K562 (cell line): ENCODE data around the gene RETREG1. TPM values are rescaled to one million over a fixed set of nuclear protein-coding genes. Genes with fewer than 3 reads are reported as not detected.

Experiments used
- ATAC-seq: fragments of 200-7000 bp; cut with Tn5 transposase; 3 replicates; pipeline ENCODE4 v1.9.1; 2020; ENCODE audit warnings: moderate library complexity
- BruUV-seq: library from RNA; stranded (reverse); fragments of 400-500 nt; replicated peaks from 2 replicates; lab custom pipeline; 2021; lab: Mats Ljungman, UMichigan
- CTCF ChIA-PET: fragments of 300-600 bp; formaldehyde crosslinking; extraction: SDS; loops from one replicate; lab custom pipeline; 2021; ENCODE audit warnings: low intra/inter-chr PET ratio; lab: Yijun Ruan, JAX
- POLR2A ChIA-PET: fragments of 300-600, 350-650 bp; sonication (Branson Sonifier 250); formaldehyde crosslinking; extraction: SDS; loops from one replicate; lab custom pipeline; 2021; ENCODE audit warnings: antibody characterized with exemption, inconsistent platforms; lab: Yijun Ruan, JAX
- DNase-seq, 4 experiments: peaks; one replicate each; pipeline versions ENCODE4 v3.0.0 to v3.0.0-alpha.2; 2011 to 2018; ENCODE audit warnings: low spot score in 3 of 4, mixed read lengths in 3 of 4; ENCODE audit errors: extremely low read depth in 1 of 4
- FAIRE-seq: peaks from 2 replicates; lab custom pipeline; 2011; peaks lifted over from hg19 to GRCh38; lab: Jason Lieb, UNC
- H2AFZ ChIP-seq: 2 replicates; pipeline ENCODE4 v1.6.0; 2011; ENCODE audit warnings: low read depth, low read length, control low read depth, inconsistent platforms
- H3K27ac ChIP-seq: fragments of 200-600 bp; 3 replicates; pipeline ENCODE4 v1.8.0; 2011; ENCODE audit warnings: low read depth, mild to moderate bottlenecking, control low read depth, inconsistent platforms, low read length, moderate library complexity, mixed read lengths; ENCODE audit errors: extremely low read depth
- H3K27me3 ChIP-seq, 2 experiments: fragments of 300-600 bp in 1 of 2; 2 replicates in 1 of 2; 3 replicates in 1 of 2; pipeline versions ENCODE4 v1.6.0 to v1.8.0; 2011; ENCODE audit warnings: inconsistent platforms in 2 of 2, low read length in 2 of 2, mild to moderate bottlenecking in 1 of 2, mixed read lengths in 1 of 2, moderate library complexity in 1 of 2; ENCODE audit not compliant: control insufficient read depth in 2 of 2, insufficient read depth in 2 of 2
- H3K36me3 ChIP-seq: fragments of 300-600 bp; 3 replicates; pipeline ENCODE4 v1.8.0; 2011; ENCODE audit warnings: mild to moderate bottlenecking, low read length, inconsistent platforms; ENCODE audit not compliant: control insufficient read depth, insufficient read depth
- H3K4me1 ChIP-seq, 2 experiments: fragments of 200-600 bp in 1 of 2; replicated peaks in 1 of 2; 2 replicates in 1 of 2; 3 replicates in 1 of 2; pipeline versions ENCODE4 v1.5.1 to v1.8.0; 2011; ENCODE audit warnings: inconsistent platforms in 2 of 2, low read length in 2 of 2, mild to moderate bottlenecking in 1 of 2, mixed read lengths in 1 of 2, moderate library complexity in 1 of 2; ENCODE audit not compliant: control insufficient read depth in 2 of 2, insufficient read depth in 2 of 2
- H3K4me2 ChIP-seq: 2 replicates; pipeline ENCODE4 v1.6.1; 2011; ENCODE audit warnings: low read length, control low read depth, inconsistent platforms, mixed read lengths; ENCODE audit not compliant: insufficient read depth
- H3K4me3 ChIP-seq: fragments of 200-600 bp; sonication (generic), shearing (Covaris generic); 2 replicates; pipeline ENCODE4 v1.5.1; 2016; ENCODE audit warnings: control low read depth, inconsistent platforms
- H3K79me2 ChIP-seq: fragments of 200-600 bp; 3 replicates; pipeline ENCODE4 v1.8.0; 2011; ENCODE audit warnings: low read length, inconsistent platforms; ENCODE audit not compliant: control insufficient read depth, insufficient read depth
- H3K9ac ChIP-seq, 2 experiments: 2 replicates each; pipeline versions ENCODE4 v1.6.0 to v1.6.1; 2011; ENCODE audit warnings: low read depth in 2 of 2, low read length in 2 of 2, control low read depth in 1 of 2, inconsistent platforms in 1 of 2, mild to moderate bottlenecking in 1 of 2, mixed read lengths in 1 of 2; ENCODE audit not compliant: insufficient read depth in 1 of 2
- H3K9me1 ChIP-seq: one replicate; pipeline ENCODE4 v1.6.0; 2011; ENCODE audit warnings: inconsistent platforms, mild to moderate bottlenecking, low read length, moderate library complexity; ENCODE audit not compliant: control insufficient read depth, insufficient read depth
- H3K9me3 ChIP-seq: replicated peaks from 2 replicates; pipeline ENCODE4 v1.5.1; 2011; ENCODE audit warnings: low read depth, low read length, inconsistent platforms; ENCODE audit not compliant: control insufficient read depth, insufficient read depth
- H4K20me1 ChIP-seq: replicated peaks from 2 replicates; pipeline ENCODE4 v1.6.1; 2011; ENCODE audit warnings: low read length, inconsistent platforms, mixed read lengths; ENCODE audit not compliant: control insufficient read depth, insufficient read depth
- ATF3 ChIP-seq, 2 experiments: fragments of 450-650 bp in 1 of 2; sonication (generic) in 1 of 2; formaldehyde crosslinking in 1 of 2; IDR thresholded peaks in 1 of 2; conservative IDR thresholded peaks in 1 of 2; 2 replicates each; pipeline versions ENCODE4 v1.6.1 to v1.8.1; 2016 to 2023; ENCODE audit warnings: mild to moderate bottlenecking in 2 of 2, moderate library complexity in 2 of 2, inconsistent platforms in 1 of 2, missing genetic modification reagents in 1 of 2
- BRD4 ChIP-seq: fragments of 200-600 bp; sonication (generic); IDR thresholded peaks from 2 replicates; pipeline ENCODE4 v1.6.1; 2017; ENCODE audit warnings: inconsistent platforms
- DMBX1 ChIP-seq: fragments of 250-450 bp; sonication (Bioruptor Pico); IDR thresholded peaks from 2 replicates; pipeline ENCODE4 v1.8.0; 2022; ENCODE audit warnings: inconsistent platforms, mild to moderate bottlenecking, moderate library complexity, borderline replicate concordance
- ETV5 ChIP-seq: sonication (generic); formaldehyde crosslinking; IDR thresholded peaks from 2 replicates; pipeline ENCODE4 v1.4.0; 2020; ENCODE audit warnings: low read depth, mild to moderate bottlenecking, missing genetic modification reagents
- FOSL1 ChIP-seq: fragments of 200-800 bp; sonication (Bioruptor generic); conservative IDR thresholded peaks from 2 replicates; pipeline ENCODE4 v1.6.1; 2016; ENCODE audit warnings: missing genetic modification characterization, missing compliant biosample characterization
- HNRNPL ChIP-seq: fragments of 200-400 bp; formaldehyde crosslinking; IDR thresholded peaks from 2 replicates; pipeline ENCODE4 v1.6.1; 2017; ENCODE audit warnings: low read depth, mild to moderate bottlenecking, low read length
- KAT8 ChIP-seq: fragments of 450-650 bp; IDR thresholded peaks from 2 replicates; pipeline ENCODE4 v1.6.1; 2016; ENCODE audit warnings: low read depth, mild to moderate bottlenecking
- KDM2B ChIP-seq: fragments of 250-450 bp; sonication (Bioruptor Pico); IDR thresholded peaks from 2 replicates; pipeline ENCODE4 v1.8.0; 2021; ENCODE audit warnings: mild to moderate bottlenecking, moderate library complexity
- MAFF ChIP-seq: IDR thresholded peaks from 2 replicates; pipeline ENCODE4 v1.6.1; 2012; ENCODE audit warnings: low read length, improper control_type of control experiment
- NCOA6 ChIP-seq: fragments of 450-650 bp; IDR thresholded peaks from 2 replicates; pipeline ENCODE4 v1.6.1; 2017; ENCODE audit warnings: mild to moderate bottlenecking
- NR0B1 ChIP-seq: fragments of 450-650 bp; IDR thresholded peaks from one replicate; pipeline ENCODE4 v1.6.1; 2018; ENCODE audit warnings: mild to moderate bottlenecking, moderate library complexity; ENCODE audit not compliant: partially characterized antibody
- PHF8 ChIP-seq: fragments of 200-600 bp; sonication (generic); IDR thresholded peaks from 2 replicates; pipeline ENCODE4 v1.6.1; 2012; ENCODE audit warnings: mixed run types, mild to moderate bottlenecking, inconsistent platforms, low read length, moderate library complexity, borderline replicate concordance
- SRSF1 ChIP-seq: fragments of 200-400 bp; formaldehyde crosslinking; IDR thresholded peaks from 2 replicates; pipeline ENCODE4 v1.6.1; 2017; ENCODE audit warnings: mild to moderate bottlenecking, low read depth, low read length, moderate library complexity
- ZBTB7A ChIP-seq: IDR thresholded peaks from 2 replicates; pipeline ENCODE4 v1.6.1; 2011; ENCODE audit warnings: low read depth, mild to moderate bottlenecking, low read length, moderate library complexity, borderline replicate concordance; ENCODE audit not compliant: control insufficient read depth
- ZNF780A ChIP-seq: fragments of 250-450 bp; sonication (Bioruptor Pico); IDR thresholded peaks from 2 replicates; pipeline ENCODE4 v1.5.0; 2021; ENCODE audit warnings: mild to moderate bottlenecking
- WGBS: fragments of 100-300 bp; shearing (Covaris generic); methylation state at CpG from one replicate; pipeline ENCODE4 v1.1.6; 2016; ENCODE audit warnings: low coverage, mixed read lengths; ENCODE audit not compliant: insufficient coverage; ENCODE audit errors: missing lambda C conversion rate; 5-methylcytosine and 5-hydroxymethylcytosine counted together
- in situ Hi-C: fragments of 300-500 bp; cut with MboI; formaldehyde crosslinking; loops from 4 replicates; pipeline ENCODE4 v1.15.0; 2018; ENCODE audit warnings: inconsistent platforms, mixed read lengths
- intact Hi-C: fragments of 100-400 bp; cut with micrococcal nuclease; formaldehyde crosslinking; loops from 2 replicates; pipeline ENCODE4 v1.14.2; 2022
- polyA plus RNA-seq, 8 experiments: library from polyadenylated mRNA; depleted of rRNA in 4 of 8; stranded (reverse) in 5 of 8; unstranded in 3 of 8; fragments of >200 nt; fragmentation: Nextera tagmentation in 2 of 8; fragmentation: Illumina TruSeq in 1 of 8; extraction: Ambion mirVana in 2 of 8; extraction: Trizol in 1 of 8; gene quantifications; 2 replicates each; pipeline versions ENCODE4 v1.2.1 to v1.2.3, GENCODE V29; 2011 to 2014; ENCODE audit warnings: inconsistent platforms in 1 of 8, missing spikeins in 1 of 8
- total RNA-seq, 7 experiments: library from RNA; depleted of rRNA in 6 of 7; stranded (reverse); fragments of >200 nt in 6 of 7; fragmentation: Illumina TruSeq in 2 of 7; extraction: Trizol in 2 of 7; gene quantifications; 2 replicates each; pipeline versions ENCODE4 v1.2.1 to v1.2.3, GENCODE V29; 2011 to 2021; ENCODE audit warnings: low replicate concordance in 1 of 7
- TF ChIP-seq, protein P1 (sequence below), 2 experiments: fragments of 450-650 bp; IDR thresholded peaks; 2 replicates each; pipeline ENCODE4 v1.6.1; 2016
- TF ChIP-seq, protein P2 (sequence below): fragments of 250-450 bp; sonication (Bioruptor Pico); IDR thresholded peaks from 2 replicates; pipeline ENCODE4 v1.5.1; 2021; ENCODE audit warnings: mild to moderate bottlenecking

The RETREG1 gene
- total and polyA plus RNA-seq, 9 of the 15 experiments (the other 6 are each of a cell fraction or from before 2014, with no cell fraction given): 0.01 to 0.20 (median 0.08) TPM; not detected in 5

DNA sequence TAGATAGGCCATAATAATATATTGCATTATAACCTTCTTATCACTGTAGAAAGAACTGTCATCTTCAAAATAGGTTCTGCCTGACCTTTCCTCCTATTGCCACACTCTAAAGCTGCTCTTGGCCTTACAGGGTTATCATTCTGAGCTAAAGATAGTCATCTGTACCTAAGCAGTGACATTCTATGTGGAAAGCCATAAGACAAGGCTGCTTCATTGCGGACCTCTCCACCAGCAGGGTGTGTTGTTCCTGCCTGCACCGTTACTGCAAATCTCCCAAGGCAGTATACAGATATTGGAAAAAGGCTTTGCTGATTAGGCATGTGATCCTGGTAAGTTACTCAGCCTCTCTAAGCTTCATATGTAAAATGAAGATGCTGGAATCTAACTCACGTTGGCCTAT, 159.3 kb downstream of the RETREG1 start:
- intact Hi-C loops (loop anchor here (2.0 kb wide), 1 partner anchor 297 kb away; no protein-coding TSS in a partner anchor), in situ Hi-C loops (loop anchor here (10.0 kb wide), 2 partner anchors 103 to 293 kb away; no protein-coding TSS in a partner anchor)
- H3K79me2 ChIP-seq: peaks cover 35% of the 10 kb centered on the region
- ATAC-seq (peak; percentile 37), DNase-seq (peak in 1 of 4 experiments; percentile 29), FAIRE-seq (no peak)
- H3K27ac ChIP-seq: no peak overlapping the region
- BruUV-seq: no TSS peak
- no peak overlapping the region for H2AFZ ChIP-seq
- 71% methylated on average over 3 of the region's 3 CpGs for WGBS
- no peaks in the 10 kb centered on the region for H3K9me3 ChIP-seq
- ChIA-PET CTCF (no interaction called here), POLR2A (interaction anchor here (0.6 kb wide), 2 partner anchors 349 to 549 kb away, joined by 3 read pairs; no protein-coding TSS in a partner anchor)
- H3K9me1 ChIP-seq: peaks cover 4% of the 10 kb centered on the region
- peaks cover 95% of the 10 kb centered on the region for H3K36me3 ChIP-seq
- H4K20me1 ChIP-seq: peaks cover 8% of the 10 kb centered on the region
- H3K9ac ChIP-seq: no peak overlapping the region
- H3K4me2 ChIP-seq: no peak overlapping the region
- H3K27me3 ChIP-seq: no peaks in the 10 kb centered on the region
- H3K4me1 ChIP-seq: peaks cover 0 to 16% of the 10 kb centered on the region in 2 experiments; a peak in 2 of 5 replicates
- H3K4me3 ChIP-seq: no peak overlapping the region
- no peak for TF ChIP-seq ZNF780A (CRISPR knock-in tag)
- TF ChIP-seq ZBTB7A: no peak
- no peak for TF ChIP-seq HNRNPL
- no peak for TF ChIP-seq PHF8
- no peak for TF ChIP-seq ATF3 (IDR thresholded peaks at IDR 0.05)
- TF ChIP-seq ATF3 (CRISPR knock-in tag; conservative IDR thresholded peaks at IDR 0.05): no peak
- TF ChIP-seq MAFF: no peak
- TF ChIP-seq ETV5 (CRISPR knock-in tag): no peak
- TF ChIP-seq, protein P1, sequence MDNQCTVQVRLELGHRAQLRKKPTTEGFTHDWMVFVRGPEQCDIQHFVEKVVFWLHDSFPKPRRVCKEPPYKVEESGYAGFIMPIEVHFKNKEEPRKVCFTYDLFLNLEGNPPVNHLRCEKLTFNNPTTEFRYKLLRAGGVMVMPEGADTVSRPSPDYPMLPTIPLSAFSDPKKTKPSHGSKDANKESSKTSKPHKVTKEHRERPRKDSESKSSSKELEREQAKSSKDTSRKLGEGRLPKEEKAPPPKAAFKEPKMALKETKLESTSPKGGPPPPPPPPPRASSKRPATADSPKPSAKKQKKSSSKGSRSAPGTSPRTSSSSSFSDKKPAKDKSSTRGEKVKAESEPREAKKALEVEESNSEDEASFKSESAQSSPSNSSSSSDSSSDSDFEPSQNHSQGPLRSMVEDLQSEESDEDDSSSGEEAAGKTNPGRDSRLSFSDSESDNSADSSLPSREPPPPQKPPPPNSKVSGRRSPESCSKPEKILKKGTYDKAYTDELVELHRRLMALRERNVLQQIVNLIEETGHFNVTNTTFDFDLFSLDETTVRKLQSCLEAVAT (IDR thresholded peaks at IDR 0.05): no peak
- TF ChIP-seq NCOA6: no peak
- TF ChIP-seq DMBX1 (CRISPR knock-in tag): no peak
- no peak for TF ChIP-seq BRD4
- TF ChIP-seq FOSL1 (tag): no peak
- TF ChIP-seq, protein P2, sequence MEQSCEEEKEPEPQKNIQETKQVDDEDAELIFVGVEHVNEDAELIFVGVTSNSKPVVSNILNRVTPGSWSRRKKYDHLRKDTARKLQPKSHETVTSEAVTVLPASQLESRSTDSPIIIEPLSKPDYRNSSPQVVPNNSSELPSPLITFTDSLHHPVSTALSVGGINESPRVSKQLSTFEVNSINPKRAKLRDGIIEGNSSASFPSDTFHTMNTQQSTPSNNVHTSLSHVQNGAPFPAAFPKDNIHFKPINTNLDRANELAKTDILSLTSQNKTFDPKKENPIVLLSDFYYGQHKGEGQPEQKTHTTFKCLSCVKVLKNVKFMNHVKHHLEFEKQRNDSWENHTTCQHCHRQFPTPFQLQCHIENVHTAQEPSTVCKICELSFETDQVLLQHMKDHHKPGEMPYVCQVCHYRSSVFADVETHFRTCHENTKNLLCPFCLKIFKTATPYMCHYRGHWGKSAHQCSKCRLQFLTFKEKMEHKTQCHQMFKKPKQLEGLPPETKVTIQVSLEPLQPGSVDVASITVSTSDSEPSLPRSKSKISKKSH (CRISPR knock-in tag): no peak
- no peak for TF ChIP-seq KDM2B (CRISPR knock-in tag)
- no peak for TF ChIP-seq KAT8
- no peak for TF ChIP-seq NR0B1
- no peak for TF ChIP-seq SRSF1
